Skeletal muscle satellite cell (primary cell): ENCODE measurements around the gene GNG2.

Experiments used
- H3K27me3 ChIP-seq: 2 replicates; pipeline ENCODE4 v1.7.0; 2013; ENCODE audit warnings: low read length; ENCODE audit not compliant: control insufficient read depth, insufficient read depth
- H3K36me3 ChIP-seq: 2 replicates; pipeline ENCODE4 v1.7.0; 2013; ENCODE audit warnings: mild to moderate bottlenecking, control low read depth, low read length; ENCODE audit not compliant: insufficient read depth
- H3K4me1 ChIP-seq: 2 replicates; pipeline ENCODE4 v1.7.0; 2013; ENCODE audit warnings: low read length; ENCODE audit not compliant: control insufficient read depth, insufficient read depth
- H3K4me2 ChIP-seq: 2 replicates; pipeline ENCODE4 v1.7.0; 2013; ENCODE audit warnings: mild to moderate bottlenecking, low read length
- H3K4me3 ChIP-seq: 2 replicates; pipeline ENCODE4 v1.7.0; 2013; ENCODE audit warnings: low read length
- H3K9ac ChIP-seq: 2 replicates; pipeline ENCODE4 v1.7.0; 2013; ENCODE audit warnings: mild to moderate bottlenecking, low read depth, low read length, moderate library complexity
- H3K9me3 ChIP-seq: replicated peaks from 2 replicates; pipeline ENCODE4 v1.7.0; 2013; ENCODE audit warnings: mild to moderate bottlenecking, control low read depth, low read length

Gene GNG2

DNA sequence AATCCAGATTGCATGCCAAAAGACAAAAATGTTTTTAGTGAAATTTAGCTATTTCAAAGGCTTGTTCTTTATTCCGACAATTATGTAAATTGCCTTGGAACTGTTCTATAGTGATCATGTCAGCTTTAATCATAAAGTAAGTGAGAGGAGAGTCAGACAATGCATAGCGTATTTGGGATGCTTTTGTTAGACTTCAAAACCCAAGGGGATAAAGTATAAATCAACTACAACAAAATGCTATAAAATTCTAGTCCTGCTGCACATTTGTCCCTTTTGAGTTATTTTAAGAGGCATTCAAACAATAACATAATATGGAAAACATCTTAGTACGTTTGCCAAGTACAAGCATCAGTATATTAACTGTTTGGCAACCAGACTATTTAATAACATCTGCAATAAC lies 140.3 kb downstream of the GNG2 start:
- peaks cover 56% of the 10 kb centered on the region for H3K36me3 ChIP-seq
- H3K27me3 ChIP-seq: no peaks in the 10 kb centered on the region
- peaks cover 54% of the 10 kb centered on the region for H3K4me1 ChIP-seq
- H3K4me3 ChIP-seq: no peak overlapping the region
- H3K9me3 ChIP-seq: no peaks in the 10 kb centered on the region
- H3K9ac ChIP-seq: peak overlapping the region; percentile 45
- H3K4me2 ChIP-seq: peak overlapping the region; percentile 51

DNA sequence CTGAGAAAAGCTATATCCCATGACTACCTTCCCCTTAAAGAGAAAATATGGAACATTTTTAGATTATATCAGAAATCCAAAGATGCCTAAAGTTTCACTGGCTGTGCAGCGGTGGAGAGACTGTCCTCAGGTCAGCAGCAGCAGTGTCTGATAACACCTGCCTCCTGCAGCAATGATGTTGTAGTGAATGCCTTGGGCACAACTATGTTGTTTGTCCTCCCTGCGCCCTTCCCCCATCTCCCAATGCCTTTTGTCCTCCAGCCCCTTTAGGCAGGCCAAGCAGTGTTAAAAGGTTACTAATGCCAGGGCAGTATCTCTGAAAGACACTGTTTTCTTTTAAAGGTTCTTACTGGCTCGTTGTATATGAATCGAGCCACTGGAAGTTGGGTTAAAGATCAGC lies 142.1 kb downstream of the GNG2 start:
- Histone ChIP-seq H3K9ac (peak overlapping the region; percentile 30), H3K27me3 (no peaks in the 10 kb centered on the region), H3K4me1 (peaks cover 54% of the 10 kb centered on the region), H3K36me3 (peaks cover 68% of the 10 kb centered on the region), H3K4me2 (no peak overlapping the region), H3K4me3 (no peak overlapping the region), H3K9me3 (no peaks in the 10 kb centered on the region)

DNA sequence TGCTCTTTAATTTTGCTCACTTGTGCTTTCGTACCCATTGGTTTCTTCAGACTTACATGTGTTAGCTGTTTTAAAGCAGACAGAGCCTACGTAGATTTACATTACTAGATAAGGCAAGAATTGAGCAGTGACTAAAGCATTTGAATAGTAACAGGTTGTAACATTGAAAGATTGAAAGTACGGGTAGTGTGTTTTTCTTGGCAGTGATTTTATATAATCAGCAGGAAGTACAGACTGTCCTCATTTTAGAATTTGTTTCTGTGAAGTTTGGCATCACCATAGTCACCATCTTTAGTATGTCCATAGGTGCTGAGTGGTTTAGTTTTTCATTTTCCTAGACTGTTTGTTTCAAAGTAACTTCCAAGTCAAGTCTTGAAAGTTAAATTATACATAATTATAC lies 142.9 kb downstream of the GNG2 start:
- Histone ChIP-seq H3K27me3 (no peaks in the 10 kb centered on the region), H3K9ac (peak overlapping the region; percentile 30), H3K4me2 (peak overlapping the region; percentile 34), H3K36me3 (peaks cover 72% of the 10 kb centered on the region), H3K9me3 (no peaks in the 10 kb centered on the region), H3K4me3 (no peak overlapping the region), H3K4me1 (peaks cover 54% of the 10 kb centered on the region)

DNA sequence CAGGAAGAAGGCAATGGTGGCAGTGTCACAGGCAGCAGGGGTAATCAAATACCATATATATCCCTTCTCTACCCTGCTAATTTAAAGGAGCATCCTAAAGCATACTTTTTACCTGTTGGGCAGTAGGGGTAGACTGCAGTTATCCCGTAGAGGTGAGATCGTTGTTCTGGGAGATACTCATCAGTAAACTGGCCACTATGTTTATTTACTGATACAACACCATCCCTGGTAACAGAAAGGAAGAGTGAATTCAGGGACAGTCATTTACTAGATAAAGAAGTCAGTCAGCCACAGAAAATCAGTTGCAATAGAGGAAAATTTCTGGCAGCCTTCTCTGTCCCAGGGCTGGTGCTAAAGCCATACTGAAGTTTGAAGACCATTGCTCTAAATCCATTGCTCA lies 145.2 kb downstream of the GNG2 start:
- Histone ChIP-seq H3K4me2 (no peak overlapping the region), H3K36me3 (peaks cover 93% of the 10 kb centered on the region), H3K27me3 (no peaks in the 10 kb centered on the region), H3K4me1 (peaks cover 32% of the 10 kb centered on the region), H3K4me3 (no peak overlapping the region), H3K9me3 (no peaks in the 10 kb centered on the region), H3K9ac (no peak overlapping the region)

DNA sequence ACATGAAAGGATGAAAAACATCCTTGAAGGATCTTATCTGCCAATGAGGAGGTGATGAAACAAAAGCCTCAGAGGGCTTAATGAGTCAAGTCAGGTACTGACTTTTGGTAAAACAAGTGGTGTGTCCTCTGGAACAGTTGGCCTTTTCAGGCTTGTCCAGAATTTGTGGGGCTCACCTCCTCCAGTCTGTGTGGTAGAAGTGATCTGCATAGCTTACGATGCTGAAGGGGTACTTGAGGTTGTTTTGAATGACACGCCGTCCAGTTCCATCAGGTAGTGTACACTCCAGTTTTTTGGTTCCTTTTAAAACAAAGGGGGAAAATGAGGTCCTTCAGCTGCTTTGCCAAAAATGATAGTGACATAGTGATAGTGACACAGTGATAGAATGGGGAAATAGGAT lies 145.9 kb downstream of the GNG2 start:
- Histone ChIP-seq H3K4me2 (no peak overlapping the region), H3K36me3 (peaks cover 97% of the 10 kb centered on the region), H3K9ac (no peak overlapping the region), H3K27me3 (no peaks in the 10 kb centered on the region), H3K4me3 (no peak overlapping the region), H3K4me1 (peaks cover 26% of the 10 kb centered on the region), H3K9me3 (no peaks in the 10 kb centered on the region)

DNA sequence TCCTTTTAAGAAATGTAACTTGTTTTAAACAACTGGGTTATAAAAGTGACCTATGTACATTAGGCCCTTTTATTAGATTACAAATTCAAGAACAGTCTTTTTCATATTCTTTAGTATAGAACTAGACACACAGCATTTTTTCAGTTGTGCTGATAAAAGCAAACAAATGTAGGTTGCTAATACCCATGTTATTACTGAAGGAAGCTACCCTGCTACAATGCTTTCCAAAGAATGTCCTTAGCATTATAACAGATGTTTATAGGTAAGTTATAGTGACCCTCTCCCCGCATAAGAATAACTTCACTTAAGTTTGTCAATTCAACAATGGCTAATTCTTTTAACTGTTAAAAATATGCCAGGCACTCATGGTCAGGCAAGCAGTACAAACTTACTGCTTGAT lies 146.8 kb downstream of the GNG2 start:
- no peaks in the 10 kb centered on the region for H3K27me3 ChIP-seq
- H3K4me2 ChIP-seq: no peak overlapping the region
- H3K4me3 ChIP-seq: no peak overlapping the region
- no peak overlapping the region for H3K9ac ChIP-seq
- H3K4me1 ChIP-seq: peaks cover 21% of the 10 kb centered on the region
- no peaks in the 10 kb centered on the region for H3K9me3 ChIP-seq
- peaks cover 97% of the 10 kb centered on the region for H3K36me3 ChIP-seq

DNA sequence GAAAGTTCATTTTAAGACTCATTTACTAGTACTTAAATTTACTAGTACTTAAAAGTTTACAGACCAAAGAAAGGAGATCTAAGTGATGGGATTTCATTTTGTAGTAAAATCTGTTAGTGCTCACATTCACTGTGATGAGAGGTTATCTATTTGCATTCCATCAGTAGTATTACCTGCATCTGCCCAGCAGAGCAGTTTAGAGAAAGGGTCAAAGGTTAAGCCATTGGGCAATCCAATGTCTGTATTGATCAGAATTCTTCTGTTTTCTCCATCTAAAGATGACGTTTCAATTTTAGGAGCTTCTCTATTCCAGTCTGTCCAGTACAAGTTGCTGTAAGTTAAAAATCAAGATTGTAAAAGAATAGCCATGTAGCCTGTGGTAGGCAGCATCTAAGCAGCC lies 147.2 kb downstream of the GNG2 start:
- Histone ChIP-seq H3K4me2 (no peak overlapping the region), H3K9ac (no peak overlapping the region), H3K9me3 (no peaks in the 10 kb centered on the region), H3K4me1 (peaks cover 20% of the 10 kb centered on the region), H3K36me3 (peaks cover 95% of the 10 kb centered on the region), H3K27me3 (no peaks in the 10 kb centered on the region), H3K4me3 (no peak overlapping the region)

DNA sequence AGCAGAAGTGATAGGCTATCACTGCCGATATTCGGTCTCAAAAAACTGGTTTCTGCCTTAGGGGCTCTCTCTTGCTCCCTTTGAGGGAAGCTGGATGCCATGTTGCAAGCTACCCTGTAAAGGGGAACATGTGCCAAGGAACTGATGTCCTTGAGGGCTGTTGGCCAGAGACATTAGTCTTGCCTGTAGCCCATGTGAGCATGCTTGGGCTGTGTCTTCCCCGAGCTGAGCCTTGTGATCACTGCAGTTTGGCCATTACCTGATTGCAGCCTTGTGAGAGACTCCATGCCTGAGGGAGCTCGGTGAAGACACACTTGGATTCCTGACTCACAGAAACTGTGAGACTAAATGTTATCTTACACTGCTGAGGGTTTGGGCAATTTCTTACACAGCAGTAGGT lies 147.7 kb downstream of the GNG2 start:
- H3K4me1 ChIP-seq: peaks cover 18% of the 10 kb centered on the region
- H3K4me2 ChIP-seq: no peak overlapping the region

DNA sequence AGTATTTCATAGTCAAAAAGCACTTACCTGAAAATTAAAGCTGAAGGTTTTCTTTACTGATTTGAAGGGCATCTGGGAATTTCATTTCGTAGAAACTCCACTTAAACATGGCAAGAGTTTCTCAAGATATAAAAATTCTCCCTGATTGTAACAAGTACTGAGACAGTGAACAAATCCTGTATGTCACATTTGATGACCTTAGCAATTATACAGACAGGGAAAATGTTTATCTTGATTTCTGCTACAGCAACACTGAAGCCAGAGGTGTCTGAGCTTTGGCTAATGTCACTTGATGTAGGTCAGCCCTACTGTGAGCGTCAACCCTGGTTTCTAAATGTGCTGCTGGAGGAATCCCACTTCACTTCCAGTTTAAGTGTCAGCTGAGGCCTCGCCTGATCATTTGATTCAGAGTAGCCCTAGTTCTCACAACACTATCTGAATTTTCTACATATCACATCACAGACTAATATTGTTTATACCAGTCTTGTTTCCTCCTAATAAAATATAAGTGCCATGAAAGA lies 149.8 kb downstream of the GNG2 start:
- Histone ChIP-seq H3K9ac (no peak overlapping the region), H3K4me3 (no peak overlapping the region), H3K9me3 (no peaks in the 10 kb centered on the region), H3K4me1 (peaks cover 9% of the 10 kb centered on the region), H3K36me3 (peaks cover 87% of the 10 kb centered on the region), H3K27me3 (no peaks in the 10 kb centered on the region), H3K4me2 (no peak overlapping the region)

More for the DNA sequence above, 147.7 kb downstream of the GNG2 start:
- Histone ChIP-seq H3K9ac (no peak overlapping the region), H3K36me3 (peaks cover 90% of the 10 kb centered on the region), H3K9me3 (no peaks in the 10 kb centered on the region), H3K4me3 (no peak overlapping the region), H3K27me3 (no peaks in the 10 kb centered on the region)

DNA sequence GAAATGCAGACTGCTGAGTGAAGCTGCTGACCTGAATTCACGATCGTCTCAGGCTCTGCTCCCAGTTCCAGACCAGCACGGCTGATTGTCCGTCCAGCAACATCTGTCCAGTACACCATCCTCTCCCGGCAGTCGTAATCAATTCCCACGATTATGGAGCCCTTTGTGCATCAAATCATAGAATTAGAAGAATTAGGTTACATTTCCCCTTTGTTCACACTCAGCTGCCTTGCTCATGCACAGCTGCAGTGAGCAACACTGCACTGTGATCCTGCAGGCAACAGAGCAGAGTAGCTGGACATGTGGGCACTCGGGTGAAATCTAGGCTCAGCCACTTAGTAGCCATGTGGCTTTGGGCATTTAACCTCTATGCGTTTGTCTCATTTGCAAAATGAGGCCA lies 151.1 kb downstream of the GNG2 start:
- H3K36me3 ChIP-seq: peaks cover 83% of the 10 kb centered on the region
- H3K9me3 ChIP-seq: no peaks in the 10 kb centered on the region
- H3K4me2 ChIP-seq: no peak overlapping the region
- H3K9ac ChIP-seq: no peak overlapping the region
- no peaks in the 10 kb centered on the region for H3K27me3 ChIP-seq
- no peak overlapping the region for H3K4me3 ChIP-seq
- peaks cover 9% of the 10 kb centered on the region for H3K4me1 ChIP-seq

DNA sequence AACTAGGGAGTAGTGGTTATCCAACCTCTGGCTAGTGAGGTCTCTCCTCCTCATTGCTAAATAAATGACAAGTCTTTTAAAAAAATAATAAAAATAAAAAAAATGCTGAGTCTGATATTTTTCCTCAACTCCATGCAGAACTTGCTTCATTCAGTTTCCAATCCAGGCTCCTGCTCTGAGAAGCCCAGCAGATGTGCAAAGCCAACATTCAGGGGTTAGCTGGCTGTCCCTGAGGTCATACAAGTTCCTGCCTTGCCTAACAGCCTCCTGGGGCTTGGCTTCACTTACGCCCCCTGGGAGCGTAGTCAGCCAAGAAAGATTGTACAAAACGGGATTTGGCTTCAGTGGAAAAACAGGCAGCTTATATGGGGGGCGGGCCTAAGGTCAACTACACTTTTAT lies 152.2 kb downstream of the GNG2 start:
- Histone ChIP-seq H3K4me1 (peaks cover 9% of the 10 kb centered on the region), H3K36me3 (peaks cover 79% of the 10 kb centered on the region), H3K27me3 (no peaks in the 10 kb centered on the region), H3K4me2 (no peak overlapping the region), H3K4me3 (no peak overlapping the region), H3K9ac (no peak overlapping the region), H3K9me3 (no peaks in the 10 kb centered on the region)

DNA sequence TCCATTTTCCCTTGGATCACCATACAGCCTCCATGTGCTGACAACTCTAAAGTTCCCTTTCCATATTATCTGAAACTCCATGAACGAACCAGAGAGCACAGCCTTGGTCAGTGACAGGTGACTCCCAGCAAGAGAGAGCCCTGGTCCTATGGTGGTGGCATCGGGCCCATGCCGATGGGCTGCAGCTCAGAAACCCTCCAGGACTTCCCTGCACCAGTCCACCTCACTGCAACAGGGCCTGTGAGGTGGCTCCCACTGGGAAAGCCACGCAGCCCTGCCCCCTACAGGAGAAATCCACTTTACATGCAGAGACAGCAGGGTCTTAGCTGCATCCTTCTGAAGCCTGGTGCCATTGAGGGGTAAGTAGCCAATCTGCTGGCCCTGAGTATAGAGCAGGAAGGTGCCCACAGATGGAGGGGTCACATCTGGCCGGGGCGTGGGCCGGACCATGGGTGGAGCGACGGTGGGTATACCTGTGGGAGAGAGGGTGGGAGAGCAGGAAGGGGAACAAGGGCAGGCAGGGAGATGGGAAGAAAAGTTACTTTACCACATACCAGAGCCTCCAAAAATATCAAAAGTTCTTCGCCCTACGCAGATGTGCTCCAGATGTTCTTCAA lies 153.7 kb downstream of the GNG2 start:
- H3K9me3 ChIP-seq: no peaks in the 10 kb centered on the region
- no peak overlapping the region for H3K4me2 ChIP-seq
- no peak overlapping the region for H3K4me3 ChIP-seq
- H3K36me3 ChIP-seq: peaks cover 76% of the 10 kb centered on the region
- H3K9ac ChIP-seq: no peak overlapping the region
- H3K4me1 ChIP-seq: peaks cover 11% of the 10 kb centered on the region
- no peaks in the 10 kb centered on the region for H3K27me3 ChIP-seq
